CD4-positive, alpha-beta T cell treated with Interleukin-17A for 1 hour (primary cell): ENCODE data around the gene TRIM63.

Experiments
- DNase-seq: peaks from one replicate; pipeline ENCODE4 v3.0.0-alpha.2; 2020

Gene TRIM63

DNA sequence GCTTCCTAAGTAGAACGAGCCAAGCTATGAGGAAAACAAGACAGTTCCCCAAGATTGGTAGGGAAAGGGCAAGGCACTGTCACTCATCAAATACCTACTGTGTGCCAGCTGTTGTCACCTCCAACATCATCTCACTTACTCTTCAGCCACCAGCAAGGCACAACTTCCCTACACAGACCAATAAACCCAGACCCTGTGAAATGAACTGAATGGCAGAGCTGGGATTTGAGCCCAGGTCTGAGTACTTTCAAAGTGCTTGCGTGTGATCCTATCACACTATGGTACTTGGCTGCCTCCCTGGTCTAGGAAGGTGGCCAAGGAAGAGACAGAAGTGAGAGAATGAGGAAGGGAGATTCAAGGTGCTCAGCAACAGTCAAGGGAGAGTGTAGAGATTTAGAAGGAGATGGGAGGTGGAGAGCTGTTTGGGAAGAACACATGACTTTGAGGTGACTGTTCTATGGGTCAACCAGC, 16.7 kb upstream of the TRIM63 start:
- no peak for DNase-seq

GRCh38 chr1:26083208-26083607, 15.8 kb upstream of the TRIM63 start:
- DNase-seq = no peak

- DNase-seq = no peak
Observed at GRCh38 chr1:26082020-26082350, 14.6 kb upstream of the TRIM63 start.

GRCh38 chr1:26081267-26082019, 14.0 kb upstream of the TRIM63 start:
- no peak for DNase-seq

GRCh38 chr1:26079960-26080814, 12.8 kb upstream of the TRIM63 start:
- DNase-seq = no peak

GRCh38 chr1:26079178-26079563, 11.7 kb upstream of the TRIM63 start:
- DNase-seq = no peak

DNA sequence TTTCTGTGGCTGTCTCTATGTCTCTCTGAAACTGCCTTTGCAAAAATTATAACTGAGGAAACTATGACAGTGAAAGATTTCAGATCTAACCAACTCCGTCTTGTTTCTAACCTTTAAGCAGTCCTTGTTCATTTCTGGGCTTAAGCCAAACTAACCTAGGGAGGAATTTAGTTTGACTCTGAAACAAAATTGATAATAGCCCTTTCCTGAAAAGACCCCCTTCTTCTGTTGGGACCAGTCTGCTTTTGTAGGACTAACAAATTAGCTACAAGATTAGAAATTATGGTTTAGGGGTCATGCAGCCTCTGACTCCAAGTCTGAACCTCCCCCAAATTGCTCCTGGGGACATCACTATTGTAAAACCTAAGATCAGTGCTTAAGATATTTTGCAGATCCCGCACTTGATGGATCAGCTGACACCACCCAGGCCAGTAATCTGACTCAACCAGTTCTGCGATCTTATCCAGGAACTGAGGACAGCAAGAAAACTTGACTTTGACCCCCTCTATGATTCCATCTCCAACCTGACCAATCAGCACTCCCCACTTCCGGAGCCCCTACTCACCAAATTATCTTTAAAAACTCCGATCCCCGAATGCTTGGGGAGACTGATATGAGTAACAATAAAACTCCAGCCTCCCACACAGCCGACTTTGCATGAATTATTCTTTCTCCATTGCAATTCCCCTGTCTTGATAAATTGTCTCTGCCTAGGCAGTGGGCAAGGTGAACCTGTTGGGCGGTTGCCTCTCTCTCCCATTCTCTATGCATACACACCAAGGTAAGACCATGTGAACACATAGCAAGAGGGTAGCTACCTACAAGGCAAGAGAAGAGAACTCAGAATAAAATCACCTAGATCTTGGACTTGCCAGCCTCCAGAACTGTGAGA, 11.1 kb upstream of the TRIM63 start:
- DNase-seq = no peak

- no peak for DNase-seq
Observed at GRCh38 chr1:26077524-26077923, 10.1 kb upstream of the TRIM63 start.

DNA sequence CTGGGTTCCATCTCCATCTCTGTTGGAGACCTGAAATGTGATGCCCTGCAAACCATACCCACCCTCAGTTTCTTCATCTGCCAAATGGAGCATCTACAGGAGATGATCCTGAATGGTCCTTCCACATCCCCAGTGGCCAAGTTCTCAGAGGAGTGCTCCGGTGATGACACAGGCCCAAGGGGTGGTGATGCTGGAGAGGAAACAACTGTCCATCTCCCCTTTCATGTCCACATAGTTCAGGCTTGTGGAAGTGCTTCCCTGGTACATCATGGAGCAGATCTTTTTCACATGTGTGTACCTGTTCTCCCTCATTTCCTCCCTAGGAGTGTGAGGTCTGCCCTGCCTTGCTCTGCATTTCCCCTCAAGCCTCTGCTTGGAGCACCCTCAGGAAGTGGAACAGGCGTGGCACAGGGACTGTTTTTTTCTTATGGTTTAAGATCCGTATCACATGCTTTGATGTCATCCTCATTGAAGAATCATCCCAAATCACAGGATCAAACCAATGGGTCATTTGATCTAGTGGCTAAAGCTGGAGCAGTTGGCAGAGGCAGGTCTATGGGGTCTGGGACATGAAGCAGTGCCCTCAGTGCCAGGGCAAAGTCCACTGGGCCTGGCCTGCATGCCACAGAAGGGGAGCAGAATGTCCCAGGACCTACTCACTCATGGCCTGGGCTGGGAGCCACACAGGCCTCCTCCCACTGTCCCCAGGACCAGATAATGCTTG, 8.2 kb upstream of the TRIM63 start:
- DNase-seq = no peak

DNA sequence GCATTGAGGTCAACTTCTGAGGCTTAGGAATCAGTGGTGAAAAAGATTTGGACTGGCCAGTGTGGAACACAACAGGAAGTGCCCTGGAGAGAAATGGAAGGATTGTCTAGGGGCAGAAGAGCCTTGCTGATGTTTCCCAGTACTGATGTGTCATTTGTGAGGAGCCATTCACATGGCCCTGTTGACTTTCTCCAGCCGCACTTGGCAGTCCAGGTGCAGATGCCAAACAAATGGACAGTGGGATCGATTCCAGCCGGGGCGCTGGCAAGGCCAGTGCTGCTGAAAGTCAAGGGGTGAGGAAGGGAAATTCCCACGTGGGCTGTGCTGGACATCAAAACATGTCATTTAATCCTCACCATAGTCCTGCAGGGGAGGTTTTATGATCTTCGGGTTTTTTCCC, 4.9 kb upstream of the TRIM63 start:
- no peak for DNase-seq

DNA sequence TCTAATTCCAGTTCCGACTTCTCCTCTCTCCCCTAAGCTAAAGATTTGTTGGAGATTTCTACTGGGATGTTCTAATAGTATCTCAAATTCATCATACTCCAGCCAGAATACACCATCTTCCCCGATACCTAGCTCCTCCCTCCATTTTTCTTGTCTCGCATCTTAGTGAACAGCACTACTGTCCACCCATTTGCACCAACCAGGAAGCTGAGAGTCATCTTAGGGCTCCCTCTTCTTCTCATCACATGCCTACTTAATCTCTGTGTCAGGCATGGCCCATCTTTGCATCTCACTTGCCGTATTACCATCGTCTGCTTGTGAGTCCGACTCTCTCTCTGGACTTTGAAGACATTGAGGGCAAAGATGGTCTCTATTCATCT, 3.5 kb upstream of the TRIM63 start:
- no peak for DNase-seq

DNA sequence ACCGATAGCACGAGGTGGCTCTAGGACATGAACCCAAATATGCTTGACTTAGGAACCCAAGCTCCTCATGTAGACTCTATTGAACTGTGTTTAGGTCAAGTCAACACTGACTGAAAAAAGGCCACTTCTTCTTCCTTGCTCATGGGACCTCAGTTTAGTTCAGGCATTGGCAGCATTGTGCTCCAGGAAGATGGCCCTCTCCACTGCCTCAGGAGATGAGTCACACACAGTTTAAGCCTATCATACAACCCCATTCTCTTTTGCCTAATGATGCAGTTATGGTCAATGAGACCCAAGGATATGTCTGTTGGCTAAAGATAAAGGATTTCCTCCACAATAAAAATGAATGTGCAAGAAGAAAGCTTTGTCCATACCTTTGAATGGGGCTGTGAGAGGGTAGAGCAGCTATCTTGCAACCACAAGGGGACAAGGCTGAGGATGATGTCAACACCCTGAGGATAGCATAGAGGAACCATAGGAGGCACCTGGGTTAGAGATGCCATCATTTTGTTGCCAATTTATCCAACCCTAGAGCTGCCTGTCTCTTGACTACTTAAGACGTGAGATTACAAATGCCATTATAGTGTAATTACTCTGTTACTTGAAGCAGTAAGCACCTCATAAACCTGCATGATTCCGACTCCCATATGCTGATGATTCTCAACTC, 3.0 kb upstream of the TRIM63 start:
- DNase-seq = no peak

- DNase-seq = no peak
Observed at GRCh38 chr1:26069941-26070295, 2.5 kb upstream of the TRIM63 start.

GRCh38 chr1:26066857-26067256, 573 bp downstream of the TRIM63 start:
- no peak for DNase-seq

- DNase-seq = no peak
Observed at GRCh38 chr1:26066160-26066559, 1.3 kb downstream of the TRIM63 start.

DNA sequence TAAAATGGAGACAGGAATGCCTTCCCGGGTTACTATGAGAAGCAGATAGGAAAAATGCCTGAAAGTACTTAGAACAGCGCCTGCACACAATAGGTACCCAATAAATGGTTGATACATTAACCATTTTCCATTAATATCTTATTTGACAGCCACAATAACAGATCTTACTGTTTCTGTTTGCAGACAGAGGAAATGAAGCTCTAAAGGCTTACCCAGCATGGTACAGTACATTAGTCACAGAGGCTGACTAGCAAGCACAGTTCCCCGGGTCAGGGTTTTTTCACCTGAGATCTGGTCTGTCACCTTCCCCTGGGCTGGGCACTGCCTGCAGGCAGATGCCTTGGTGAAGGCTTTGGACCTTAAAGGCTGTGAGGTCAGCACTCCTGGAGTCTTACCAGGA, 2.9 kb downstream of the TRIM63 start:
- no peak for DNase-seq

GRCh38 chr1:26060832-26061574, 6.4 kb downstream of the TRIM63 start:
- no peak for DNase-seq

GRCh38 chr1:26059906-26060305, 7.5 kb downstream of the TRIM63 start:
- DNase-seq = no peak

- DNase-seq = no peak
Observed at GRCh38 chr1:26058052-26058595, 9.3 kb downstream of the TRIM63 start.

DNA sequence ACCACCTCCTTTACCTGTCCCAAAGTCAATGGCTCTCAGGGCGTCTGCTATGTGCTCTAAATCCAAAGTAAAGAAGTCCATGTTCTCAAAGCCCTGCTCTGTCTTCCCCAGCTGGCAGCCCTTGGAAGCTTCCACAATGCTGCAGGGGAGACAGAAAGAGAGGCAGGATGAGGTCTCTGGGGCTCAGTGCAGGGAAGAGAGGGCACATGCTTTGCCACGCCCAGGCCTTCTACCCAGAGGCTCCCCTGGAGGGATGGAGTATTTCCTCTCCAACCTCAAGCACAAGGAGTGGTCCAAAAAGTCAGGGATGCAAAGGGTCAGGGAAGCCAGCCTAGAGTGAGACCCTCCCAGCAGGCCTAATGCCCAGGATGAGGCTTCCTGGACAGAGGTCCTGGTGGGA, 10.2 kb downstream of the TRIM63 start:
- no peak for DNase-seq

DNA sequence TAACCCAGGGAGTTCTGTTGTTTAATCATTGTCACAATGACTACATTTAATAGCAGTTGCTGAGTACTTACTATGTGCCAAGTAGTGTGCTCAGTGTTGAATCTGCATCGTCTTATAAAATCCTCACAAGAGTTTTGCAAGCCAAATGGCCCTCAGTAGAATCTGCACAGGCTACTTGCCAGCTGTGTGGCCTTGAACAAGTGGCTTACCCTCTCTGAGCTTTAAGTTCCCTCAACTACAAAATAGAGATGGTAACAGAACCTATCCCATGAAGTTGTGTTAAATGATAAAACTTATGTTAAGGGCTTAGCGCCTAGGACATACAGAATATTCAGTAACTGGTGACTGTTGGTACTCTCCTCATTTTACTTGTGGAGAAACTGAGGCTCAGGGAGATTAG, 12.4 kb downstream of the TRIM63 start:
- no peak for DNase-seq
